GM12878 (cell line): ENCODE measurements around the gene OCA2. TPM values are rescaled to one million over a fixed set of nuclear protein-coding genes. Genes with fewer than 3 reads are reported as not detected.

ENCODE experiments used
- ATAC-seq: fragments of 200-7000 bp; cut with Tn5 transposase; 3 replicates; pipeline ENCODE4 v1.9.1; 2020; ENCODE audit warnings: mild to moderate bottlenecking, moderate library complexity
- BruUV-seq: library from RNA; stranded (reverse); fragments of 400-500 nt; replicated peaks from 2 replicates; lab custom pipeline; 2021; lab: Mats Ljungman, UMichigan
- CTCF ChIA-PET: fragments of 300-600 bp; sonication (Branson Sonifier 250); formaldehyde crosslinking; extraction: SDS; loops from one replicate; lab custom pipeline; 2021; ENCODE audit warnings: inconsistent platforms; lab: Yijun Ruan, JAX
- POLR2A ChIA-PET: fragments of 350-600 bp; formaldehyde crosslinking; extraction: SDS; loops from one replicate; lab custom pipeline; 2021; ENCODE audit warnings: inconsistent platforms; lab: Charles Lee
- RAD21 ChIA-PET: fragments of 300-600 bp; sonication (Branson Sonifier 250); formaldehyde crosslinking; loops from one replicate; lab custom pipeline; 2023; ENCODE audit warnings: antibody characterized with exemption; ENCODE audit not compliant: unreplicated experiment; lab: Charles Lee
- SMC1A ChIA-PET: fragments of 300-600 bp; sonication (Branson Sonifier 250); formaldehyde crosslinking; loops from one replicate; lab custom pipeline; 2023; ENCODE audit not compliant: unreplicated experiment, uncharacterized antibody; lab: Charles Lee
- DNase-seq: peaks from one replicate; pipeline ENCODE4 v3.0.0-alpha.2; 2011; ENCODE audit warnings: low read depth, low spot score
- FAIRE-seq: peaks from 3 replicates; lab custom pipeline; 2011; peaks lifted over from hg19 to GRCh38; lab: Jason Lieb, UNC
- H2AFZ ChIP-seq: 2 replicates; pipeline ENCODE4 v1.6.0; 2011; ENCODE audit warnings: low read depth, low read length, control low read depth; ENCODE audit not compliant: control insufficient read depth
- H3K27ac ChIP-seq: 2 replicates; pipeline ENCODE4 v1.5.1; 2011; ENCODE audit warnings: control low read depth; ENCODE audit not compliant: control insufficient read depth, insufficient read depth
- H3K27me3 ChIP-seq, 2 experiments: replicated peaks in 1 of 2; 2 replicates each; pipeline versions ENCODE4 v1.6.0 to v1.6.1; 2011; ENCODE audit warnings: low read length in 1 of 2; ENCODE audit not compliant: control insufficient read depth in 2 of 2, insufficient read depth in 2 of 2
- H3K36me3 ChIP-seq, 2 experiments: 2 replicates each; pipeline ENCODE4 v1.5.1; 2011; ENCODE audit warnings: low read length in 1 of 2; ENCODE audit not compliant: control insufficient read depth in 2 of 2, insufficient read depth in 2 of 2
- H3K4me1 ChIP-seq: 2 replicates; pipeline ENCODE4 v1.6.1; 2011; ENCODE audit warnings: mild to moderate bottlenecking, low read length, moderate library complexity, mixed read lengths; ENCODE audit not compliant: control insufficient read depth, insufficient read depth
- H3K4me2 ChIP-seq: 2 replicates; pipeline ENCODE4 v1.6.0; 2011; ENCODE audit warnings: control low read depth; ENCODE audit not compliant: control insufficient read depth, insufficient read depth
- H3K4me3 ChIP-seq: fragments of 200-600 bp; sonication (generic); 2 replicates; pipeline ENCODE4 v1.5.1; 2016
- H3K79me2 ChIP-seq: 2 replicates; pipeline ENCODE4 v1.6.0; 2011; ENCODE audit warnings: low read length; ENCODE audit not compliant: control insufficient read depth, insufficient read depth
- H3K9ac ChIP-seq: 2 replicates; pipeline ENCODE4 v1.8.0; 2011; ENCODE audit warnings: low read length, control low read depth, mixed read lengths; ENCODE audit not compliant: control insufficient read depth, insufficient read depth
- H3K9me3 ChIP-seq: replicated peaks from 3 replicates; pipeline ENCODE4 v1.5.1; 2011; ENCODE audit warnings: mild to moderate bottlenecking, low read length; ENCODE audit not compliant: control insufficient read depth, insufficient read depth
- H4K20me1 ChIP-seq: 2 replicates; pipeline ENCODE4 v1.6.0; 2011; ENCODE audit not compliant: control insufficient read depth, insufficient read depth
- EED ChIP-seq: sonication (generic); IDR thresholded peaks from 2 replicates; pipeline ENCODE4 v1.6.1; 2016; ENCODE audit warnings: antibody characterized with exemption, low read depth
- FOS ChIP-seq: IDR thresholded peaks from 3 replicates; pipeline ENCODE4 v1.6.1; 2011; ENCODE audit warnings: borderline replicate concordance; ENCODE audit not compliant: insufficient read length; ENCODE audit errors: extremely low read depth
- TCF12 ChIP-seq: IDR thresholded peaks from 2 replicates; pipeline ENCODE4 v1.6.1; 2011; ENCODE audit warnings: low read depth, mild to moderate bottlenecking, low read length
- WRNIP1 ChIP-seq: IDR thresholded peaks from 2 replicates; pipeline ENCODE4 v1.6.1; 2011; ENCODE audit warnings: low read depth, low read length, improper control_type of control experiment, borderline replicate concordance
- YY1 ChIP-seq: IDR thresholded peaks from 2 replicates; pipeline ENCODE4 v1.6.1; 2011; ENCODE audit warnings: low read depth, mild to moderate bottlenecking, low read length
- ZNF24 ChIP-seq: fragments of 450-650 bp; IDR thresholded peaks from 2 replicates; pipeline ENCODE4 v1.6.1; 2017; ENCODE audit warnings: antibody characterized with exemption, mild to moderate bottlenecking
- WGBS: methylation state at CpG from one replicate; pipeline ENCODE4 v1.1.6; 2016; ENCODE audit warnings: low lambda C conversion rate; ENCODE audit not compliant: insufficient replicate concordance, insufficient coverage; ENCODE audit errors: missing lambda C conversion rate; 5-methylcytosine and 5-hydroxymethylcytosine counted together
- in situ Hi-C: fragments of 300-500 bp; cut with MboI; formaldehyde crosslinking; loops from 9 replicates; pipeline ENCODE4 v1.14.3; 2018; ENCODE audit warnings: mixed read lengths
- intact Hi-C: fragments of 100-400 bp; cut with micrococcal nuclease; formaldehyde crosslinking; loops from one replicate; pipeline ENCODE4 v1.14.2; 2022; ENCODE audit not compliant: unreplicated experiment
- polyA plus RNA-seq, 11 experiments: library from polyadenylated mRNA; depleted of rRNA in 4 of 11; unstranded in 6 of 11; stranded (reverse) in 5 of 11; fragments of >200 nt; fragmentation: Nextera tagmentation in 4 of 11; fragmentation: Illumina TruSeq in 1 of 11; extraction: Ambion mirVana in 4 of 11; extraction: Trizol in 1 of 11; gene quantifications; 1 replicate in 1 of 11; 2 replicates in 10 of 11; pipeline versions ENCODE4 v1.2.1 to v1.2.3, GENCODE V29; 2011 to 2016; ENCODE audit warnings: inconsistent platforms in 2 of 11, missing spikeins in 2 of 11, low read depth in 1 of 11
- total RNA-seq, 4 experiments: library from RNA; depleted of rRNA in 3 of 4; stranded (reverse); fragments of >200 nt in 3 of 4; fragmentation: Illumina TruSeq in 1 of 4; extraction: Trizol in 1 of 4; gene quantifications; 2 replicates each; pipeline versions ENCODE4 v1.2.1 to v1.2.3, GENCODE V29; 2013 to 2021
- TF ChIP-seq, protein P1 (sequence below): fragments of 450-650 bp; formaldehyde crosslinking; IDR thresholded peaks from 2 replicates; pipeline ENCODE4 v1.5.0; 2022; ENCODE audit warnings: mild to moderate bottlenecking, missing genetic modification characterization
- TF ChIP-seq, protein P2 (sequence below): fragments of 150-350 bp; IDR thresholded peaks from 2 replicates; pipeline ENCODE4 v1.6.1; 2016; ENCODE audit warnings: low read depth, low read length

Gene OCA2
- total and polyA plus RNA-seq, 10 of the 15 experiments (the other 5 are each of a cell fraction or from before 2014, with no cell fraction given) = 0.04 to 1.8 TPM; not detected in 8

DNA sequence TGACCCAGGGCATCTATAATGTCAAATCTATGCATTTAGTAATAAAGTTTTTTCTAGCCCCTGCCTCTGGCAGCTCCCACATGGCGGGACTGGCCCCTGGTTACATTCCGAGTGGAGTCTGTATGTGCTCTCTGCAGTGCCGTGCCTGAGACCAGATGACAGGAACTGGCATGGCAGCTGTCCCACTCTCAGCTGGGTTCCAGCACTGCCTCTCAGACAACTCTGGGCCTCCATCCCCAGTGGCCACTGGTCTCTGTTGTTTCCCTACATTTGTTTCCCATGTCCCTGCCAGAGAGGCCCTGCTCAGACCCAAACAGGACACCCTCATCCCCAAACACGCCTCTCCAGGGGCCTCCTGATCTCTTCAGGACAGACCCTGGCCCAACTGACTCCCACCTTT is 109.3 kb downstream of the OCA2 start:
- TF ChIP-seq ZNF24 = no peak
- no peak for TF ChIP-seq EED
- TF ChIP-seq TCF12 = no peak
- no peak for TF ChIP-seq YY1
- TF ChIP-seq, protein P1, sequence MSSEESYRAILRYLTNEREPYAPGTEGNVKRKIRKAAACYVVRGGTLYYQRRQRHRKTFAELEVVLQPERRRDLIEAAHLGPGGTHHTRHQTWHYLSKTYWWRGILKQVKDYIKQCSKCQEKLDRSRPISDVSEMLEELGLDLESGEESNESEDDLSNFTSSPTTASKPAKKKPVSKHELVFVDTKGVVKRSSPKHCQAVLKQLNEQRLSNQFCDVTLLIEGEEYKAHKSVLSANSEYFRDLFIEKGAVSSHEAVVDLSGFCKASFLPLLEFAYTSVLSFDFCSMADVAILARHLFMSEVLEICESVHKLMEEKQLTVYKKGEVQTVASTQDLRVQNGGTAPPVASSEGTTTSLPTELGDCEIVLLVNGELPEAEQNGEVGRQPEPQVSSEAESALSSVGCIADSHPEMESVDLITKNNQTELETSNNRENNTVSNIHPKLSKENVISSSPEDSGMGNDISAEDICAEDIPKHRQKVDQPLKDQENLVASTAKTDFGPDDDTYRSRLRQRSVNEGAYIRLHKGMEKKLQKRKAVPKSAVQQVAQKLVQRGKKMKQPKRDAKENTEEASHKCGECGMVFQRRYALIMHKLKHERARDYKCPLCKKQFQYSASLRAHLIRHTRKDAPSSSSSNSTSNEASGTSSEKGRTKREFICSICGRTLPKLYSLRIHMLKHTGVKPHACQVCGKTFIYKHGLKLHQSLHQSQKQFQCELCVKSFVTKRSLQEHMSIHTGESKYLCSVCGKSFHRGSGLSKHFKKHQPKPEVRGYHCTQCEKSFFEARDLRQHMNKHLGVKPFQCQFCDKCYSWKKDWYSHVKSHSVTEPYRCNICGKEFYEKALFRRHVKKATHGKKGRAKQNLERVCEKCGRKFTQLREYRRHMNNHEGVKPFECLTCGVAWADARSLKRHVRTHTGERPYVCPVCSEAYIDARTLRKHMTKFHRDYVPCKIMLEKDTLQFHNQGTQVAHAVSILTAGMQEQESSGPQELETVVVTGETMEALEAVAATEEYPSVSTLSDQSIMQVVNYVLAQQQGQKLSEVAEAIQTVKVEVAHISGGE = no peak
- TF ChIP-seq, protein P2, sequence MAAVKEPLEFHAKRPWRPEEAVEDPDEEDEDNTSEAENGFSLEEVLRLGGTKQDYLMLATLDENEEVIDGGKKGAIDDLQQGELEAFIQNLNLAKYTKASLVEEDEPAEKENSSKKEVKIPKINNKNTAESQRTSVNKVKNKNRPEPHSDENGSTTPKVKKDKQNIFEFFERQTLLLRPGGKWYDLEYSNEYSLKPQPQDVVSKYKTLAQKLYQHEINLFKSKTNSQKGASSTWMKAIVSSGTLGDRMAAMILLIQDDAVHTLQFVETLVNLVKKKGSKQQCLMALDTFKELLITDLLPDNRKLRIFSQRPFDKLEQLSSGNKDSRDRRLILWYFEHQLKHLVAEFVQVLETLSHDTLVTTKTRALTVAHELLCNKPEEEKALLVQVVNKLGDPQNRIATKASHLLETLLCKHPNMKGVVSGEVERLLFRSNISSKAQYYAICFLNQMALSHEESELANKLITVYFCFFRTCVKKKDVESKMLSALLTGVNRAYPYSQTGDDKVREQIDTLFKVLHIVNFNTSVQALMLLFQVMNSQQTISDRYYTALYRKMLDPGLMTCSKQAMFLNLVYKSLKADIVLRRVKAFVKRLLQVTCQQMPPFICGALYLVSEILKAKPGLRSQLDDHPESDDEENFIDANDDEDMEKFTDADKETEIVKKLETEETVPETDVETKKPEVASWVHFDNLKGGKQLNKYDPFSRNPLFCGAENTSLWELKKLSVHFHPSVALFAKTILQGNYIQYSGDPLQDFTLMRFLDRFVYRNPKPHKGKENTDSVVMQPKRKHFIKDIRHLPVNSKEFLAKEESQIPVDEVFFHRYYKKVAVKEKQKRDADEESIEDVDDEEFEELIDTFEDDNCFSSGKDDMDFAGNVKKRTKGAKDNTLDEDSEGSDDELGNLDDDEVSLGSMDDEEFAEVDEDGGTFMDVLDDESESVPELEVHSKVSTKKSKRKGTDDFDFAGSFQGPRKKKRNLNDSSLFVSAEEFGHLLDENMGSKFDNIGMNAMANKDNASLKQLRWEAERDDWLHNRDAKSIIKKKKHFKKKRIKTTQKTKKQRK = no peak
- TF ChIP-seq WRNIP1 = no peak
- no peak for TF ChIP-seq FOS
- H3K4me3 ChIP-seq = no peak overlapping the region
- RAD21 ChIA-PET = no interaction called here
- H3K9ac ChIP-seq = no peak overlapping the region
- ATAC-seq (no peak), DNase-seq (no peak), FAIRE-seq (no peak)
- BruUV-seq = no TSS peak
- H3K36me3 ChIP-seq = no peaks in the 10 kb centered on the region
- H3K27me3 ChIP-seq = no peaks in the 10 kb centered on the region
- SMC1A ChIA-PET = no interaction called here
- H3K4me1 ChIP-seq = no peaks in the 10 kb centered on the region
- H3K79me2 ChIP-seq = no peaks in the 10 kb centered on the region
- intact Hi-C loops (no loop called here), in situ Hi-C loops (no loop called here)
- no peaks in the 10 kb centered on the region; the same call in 2 of the 3 replicates for H3K9me3 ChIP-seq
- H2AFZ ChIP-seq = no peak overlapping the region
- H3K4me2 ChIP-seq = no peak overlapping the region
- no peak overlapping the region for H3K27ac ChIP-seq
- no peaks in the 10 kb centered on the region for H4K20me1 ChIP-seq
- POLR2A ChIA-PET = no interaction called here
- CTCF ChIA-PET = no interaction called here
- 66% methylated on average over 3 of the region's 4 CpGs for WGBS
